ENCODE results near the gene DLL3. TPM values are rescaled to one million over a fixed set of nuclear protein-coding genes. Genes with fewer than 3 reads are reported as not detected.
"Not testable (repeated sequence)": the region's sequence is repeated elsewhere in the genome, so short reads cannot be mapped to it uniquely, and the experiment has no call there.

Gene DLL3
- total RNA-seq, 3 donors from 2014 or later, result 1.7 to 3.3 (median 1.7) TPM

- peak; percentile 74 to 81 for ATAC-seq
- Mint-ChIP-seq H3K27me3 (ENCODE audit: low read depth) (no peaks in the 10 kb centered on the region), H3K4me1 (ENCODE audit: low read depth) (peaks cover 10% of the 10 kb centered on the region), H3K4me3 (no peak overlapping the region), H3K36me3 (ENCODE audit: insufficient read depth) (peaks cover 40% of the 10 kb centered on the region), H3K9me3 (no peaks in the 10 kb centered on the region)
- peak; percentile 73 for DNase-seq
Measured at GRCh38 chr19:39474139-39474620, 24.6 kb upstream of the DLL3 start.

GRCh38 chr19:39475748-39476147 lies 23.0 kb upstream of the DLL3 start:
- H3K4me3 Mint-ChIP-seq, result no peak overlapping the region
- peaks cover 24% of the 10 kb centered on the region for H3K36me3 Mint-ChIP-seq (ENCODE audit: insufficient read depth)
- ATAC-seq (no peak), DNase-seq (no peak)
- no peaks in the 10 kb centered on the region for H3K27me3 Mint-ChIP-seq (ENCODE audit: low read depth)
- H3K9me3 Mint-ChIP-seq, result no peaks in the 10 kb centered on the region
- peaks cover 14% of the 10 kb centered on the region for H3K4me1 Mint-ChIP-seq (ENCODE audit: low read depth)

- H3K27me3 Mint-ChIP-seq (ENCODE audit: low read depth); H3K9me3 Mint-ChIP-seq; DNase-seq; ATAC-seq: not testable (repeated sequence)
- Mint-ChIP-seq H3K4me1 (ENCODE audit: low read depth) (peaks cover 24% of the 10 kb centered on the region), H3K4me3 (peak overlapping the region; percentile 89), H3K36me3 (ENCODE audit: insufficient read depth) (peaks cover 17% of the 10 kb centered on the region)
Measured at GRCh38 chr19:39479319-39479801, 19.4 kb upstream of the DLL3 start.

- Mint-ChIP-seq H3K4me1 (ENCODE audit: low read depth) (peaks cover 24% of the 10 kb centered on the region), H3K27me3 (ENCODE audit: low read depth) (no peaks in the 10 kb centered on the region), H3K36me3 (ENCODE audit: insufficient read depth) (peaks cover 11% of the 10 kb centered on the region), H3K9me3 (no peaks in the 10 kb centered on the region), H3K4me3 (peak overlapping the region; percentile 89)
- ATAC-seq (no peak), DNase-seq (no peak)
Measured at GRCh38 chr19:39479916-39480315, 18.8 kb upstream of the DLL3 start.

GRCh38 chr19:39480337-39481228 lies 18.2 kb upstream of the DLL3 start, which contains the start of gene TIMM50:
Gene TIMM50, plus strand, starts transcription at chr19:39480838. Its CDS starts 16 bp downstream, at chr19:39480854.
- peak; percentile 98 for DNase-seq
- peaks cover 8% of the 10 kb centered on the region for H3K36me3 Mint-ChIP-seq (ENCODE audit: insufficient read depth)
- no peaks in the 10 kb centered on the region for H3K27me3 Mint-ChIP-seq (ENCODE audit: low read depth)

GRCh38 chr19:39481229-39481545 lies 17.6 kb upstream of the DLL3 start:
- Mint-ChIP-seq H3K9me3 (no peaks in the 10 kb centered on the region), H3K36me3 (ENCODE audit: insufficient read depth) (peaks cover 9% of the 10 kb centered on the region), H3K4me3 (peak overlapping the region; percentile 89), H3K4me1 (ENCODE audit: low read depth) (peaks cover 24% of the 10 kb centered on the region), H3K27me3 (ENCODE audit: low read depth) (no peaks in the 10 kb centered on the region)
- ATAC-seq (no peak), DNase-seq (no peak)

More at GRCh38 chr19:39480337-39481228, 18.2 kb upstream of the DLL3 start, which contains the start of gene TIMM50:
- Mint-ChIP-seq H3K9me3 (no peaks in the 10 kb centered on the region), H3K4me1 (ENCODE audit: low read depth) (peaks cover 24% of the 10 kb centered on the region), H3K4me3 (peak within 1 kb of the TSS; percentile 89)
- peak; percentile 97 for ATAC-seq

GRCh38 chr19:39481676-39482075 lies 17.1 kb upstream of the DLL3 start:
- ATAC-seq (no peak), DNase-seq (no peak)
- peak overlapping the region; percentile 89 for H3K4me3 Mint-ChIP-seq
- no peaks in the 10 kb centered on the region for H3K27me3 Mint-ChIP-seq (ENCODE audit: low read depth)
- peaks cover 10% of the 10 kb centered on the region for H3K36me3 Mint-ChIP-seq (ENCODE audit: insufficient read depth)
- H3K4me1 Mint-ChIP-seq (ENCODE audit: low read depth), result peaks cover 25% of the 10 kb centered on the region
- no peaks in the 10 kb centered on the region for H3K9me3 Mint-ChIP-seq

- Mint-ChIP-seq H3K9me3 (no peaks in the 10 kb centered on the region), H3K27me3 (ENCODE audit: low read depth) (no peaks in the 10 kb centered on the region), H3K4me1 (ENCODE audit: low read depth) (peaks cover 27% of the 10 kb centered on the region), H3K4me3 (peak overlapping the region; percentile 89), H3K36me3 (ENCODE audit: insufficient read depth) (peaks cover 18% of the 10 kb centered on the region)
- DNase-seq (no peak), ATAC-seq (no peak)
Measured at GRCh38 chr19:39483141-39483540, 15.6 kb upstream of the DLL3 start.

GRCh38 chr19:39489756-39490155 lies 9.0 kb upstream of the DLL3 start:
- DNase-seq, result no peak
- ATAC-seq, result no peak
- no peak overlapping the region for H3K4me3 Mint-ChIP-seq
- peaks cover 22% of the 10 kb centered on the region for H3K36me3 Mint-ChIP-seq (ENCODE audit: insufficient read depth)
- peaks cover 3% of the 10 kb centered on the region for H3K4me1 Mint-ChIP-seq (ENCODE audit: low read depth)
- H3K9me3 Mint-ChIP-seq, result no peaks in the 10 kb centered on the region
- no peaks in the 10 kb centered on the region for H3K27me3 Mint-ChIP-seq (ENCODE audit: low read depth)

GRCh38 chr19:39492225-39492624 lies 6.5 kb upstream of the DLL3 start:
- Mint-ChIP-seq H3K4me3 (no peak overlapping the region), H3K4me1 (ENCODE audit: low read depth) (no peaks in the 10 kb centered on the region), H3K9me3 (no peaks in the 10 kb centered on the region), H3K27me3 (ENCODE audit: low read depth) (peaks cover 9% of the 10 kb centered on the region), H3K36me3 (ENCODE audit: insufficient read depth) (peaks cover 13% of the 10 kb centered on the region)
- DNase-seq, result no peak
- ATAC-seq, result no peak

GRCh38 chr19:39492788-39493187 lies 6.0 kb upstream of the DLL3 start:
- DNase-seq (no peak), ATAC-seq (no peak)
- H3K4me1 Mint-ChIP-seq (ENCODE audit: low read depth), result no peaks in the 10 kb centered on the region
- H3K9me3 Mint-ChIP-seq, result no peaks in the 10 kb centered on the region
- peaks cover 12% of the 10 kb centered on the region for H3K36me3 Mint-ChIP-seq (ENCODE audit: insufficient read depth)
- no peak overlapping the region for H3K4me3 Mint-ChIP-seq
- peaks cover 12% of the 10 kb centered on the region for H3K27me3 Mint-ChIP-seq (ENCODE audit: low read depth)

- Mint-ChIP-seq H3K4me3 (no peak overlapping the region), H3K27me3 (ENCODE audit: low read depth) (peaks cover 25% of the 10 kb centered on the region), H3K36me3 (ENCODE audit: insufficient read depth) (no peaks in the 10 kb centered on the region), H3K9me3 (no peaks in the 10 kb centered on the region), H3K4me1 (ENCODE audit: low read depth) (peaks cover 12% of the 10 kb centered on the region)
- DNase-seq (no peak), ATAC-seq (no peak)
Measured at GRCh38 chr19:39494661-39495060, 4.1 kb upstream of the DLL3 start.

GRCh38 chr19:39496063-39496462 lies 2.7 kb upstream of the DLL3 start:
- ATAC-seq, result no peak
- H3K4me1 Mint-ChIP-seq (ENCODE audit: low read depth), result peaks cover 14% of the 10 kb centered on the region
- no peaks in the 10 kb centered on the region for H3K36me3 Mint-ChIP-seq (ENCODE audit: insufficient read depth)
- peaks cover 37% of the 10 kb centered on the region for H3K27me3 Mint-ChIP-seq (ENCODE audit: low read depth)
- H3K9me3 Mint-ChIP-seq, result no peaks in the 10 kb centered on the region
- no peak for DNase-seq
- H3K4me3 Mint-ChIP-seq, result no peak overlapping the region

GRCh38 chr19:39497701-39497995 lies 1.1 kb upstream of the DLL3 start:
- no peak for ATAC-seq
- peaks cover 14% of the 10 kb centered on the region for H3K4me1 Mint-ChIP-seq (ENCODE audit: low read depth)
- H3K36me3 Mint-ChIP-seq (ENCODE audit: insufficient read depth), result no peaks in the 10 kb centered on the region
- no peak overlapping the region for H3K4me3 Mint-ChIP-seq
- no peak for DNase-seq
- H3K9me3 Mint-ChIP-seq, result no peaks in the 10 kb centered on the region
- peaks cover 45% of the 10 kb centered on the region for H3K27me3 Mint-ChIP-seq (ENCODE audit: low read depth)

All from activated T-cell treated with anti-CD3 and anti-CD28 coated beads, Interleukin-2, amount 50 U/mL, for 4 hours (primary cell).